OCI-LY7 (cell line): ENCODE results near the gene ANKRD33B. TPM values are rescaled to one million over a fixed set of nuclear protein-coding genes. Genes with fewer than 3 reads are reported as not detected.

Experiments
- BruUV-seq: library from RNA; stranded (reverse); fragments of 400-500 nt; replicated peaks from 2 replicates; lab custom pipeline; 2021; lab: Mats Ljungman, UMichigan
- CTCF ChIA-PET: fragments of 300-600 bp; sonication (Branson Sonifier 250); formaldehyde crosslinking; loops from one replicate; lab custom pipeline; 2022; ENCODE audit warnings: antibody characterized with exemption; ENCODE audit not compliant: unreplicated experiment; lab: Charles Lee
- POLR2A ChIA-PET: fragments of 300-600 bp; sonication (Branson Sonifier 250); formaldehyde crosslinking; loops from one replicate; lab custom pipeline; 2022; ENCODE audit warnings: antibody characterized with exemption; lab: Charles Lee
- DNase-seq: peaks from one replicate; pipeline ENCODE4 v3.0.0-alpha.2; 2015; ENCODE audit warnings: low spot score
- H2AFZ ChIP-seq: fragments of 200-600 bp; sonication (generic), shearing (Covaris generic); 2 replicates; pipeline ENCODE4 v1.6.1; 2014; ENCODE audit warnings: mild to moderate bottlenecking, antibody characterized with exemption, low read length, moderate library complexity
- H3K27ac ChIP-seq: fragments of 200-600 bp; sonication (generic); 2 replicates; pipeline ENCODE4 v1.5.1; 2014; ENCODE audit warnings: mixed run types, low read depth, mild to moderate bottlenecking, moderate library complexity, low read length, inconsistent platforms; ENCODE audit not compliant: poor library complexity, severe bottlenecking
- H3K36me3 ChIP-seq: fragments of 200-600 bp; sonication (generic); 2 replicates; pipeline ENCODE4 v1.6.1; 2014; ENCODE audit warnings: mild to moderate bottlenecking, antibody characterized with exemption, low read length, moderate library complexity, mixed read lengths; ENCODE audit not compliant: insufficient read depth
- H3K4me1 ChIP-seq: fragments of 200-600 bp; sonication (generic); 2 replicates; pipeline ENCODE4 v1.5.1; 2014; ENCODE audit warnings: mild to moderate bottlenecking, low read length; ENCODE audit not compliant: insufficient read depth, poor library complexity, severe bottlenecking
- H3K4me2 ChIP-seq: fragments of 200-600 bp; sonication (generic); 2 replicates; pipeline ENCODE4 v1.6.1; 2014; ENCODE audit warnings: mild to moderate bottlenecking, low read length
- H3K4me3 ChIP-seq: fragments of 200-600 bp; sonication (generic); 2 replicates; pipeline ENCODE4 v1.5.1; 2014; ENCODE audit warnings: mild to moderate bottlenecking, low read depth, low read length; ENCODE audit not compliant: poor library complexity, severe bottlenecking
- H3K79me2 ChIP-seq: fragments of 200-600 bp; sonication (generic); 2 replicates; pipeline ENCODE4 v1.6.1; 2016; ENCODE audit warnings: low read depth, mild to moderate bottlenecking, low read length, moderate library complexity, mixed read lengths; ENCODE audit not compliant: insufficient read depth
- H3K9me2 ChIP-seq: fragments of 200-600 bp; sonication (generic); 2 replicates; pipeline ENCODE4 v1.6.1; 2016; ENCODE audit warnings: mild to moderate bottlenecking, low read length, mixed read lengths; ENCODE audit not compliant: insufficient read depth
- H3K9me3 ChIP-seq: fragments of 200-600 bp; sonication (generic); 2 replicates; pipeline ENCODE4 v1.6.1; 2014; ENCODE audit warnings: mild to moderate bottlenecking, mixed run types, low read length, mixed read lengths
- H4K20me1 ChIP-seq: fragments of 200-600 bp; sonication (generic); 2 replicates; pipeline ENCODE4 v1.6.1; 2014; ENCODE audit warnings: mild to moderate bottlenecking, antibody characterized with exemption, low read length, moderate library complexity, mixed read lengths; ENCODE audit not compliant: insufficient read depth
- CTCF ChIP-seq: fragments of 200-600 bp; sonication (generic); conservative IDR thresholded peaks from 2 replicates; pipeline ENCODE4 v1.5.1; 2014; ENCODE audit warnings: mild to moderate bottlenecking, antibody characterized with exemption, low read length, moderate library complexity, mixed read lengths
- EZH2phosphoT487 ChIP-seq: fragments of 200-600 bp; sonication (generic); IDR thresholded peaks from 2 replicates; pipeline ENCODE4 v1.6.1; 2018; ENCODE audit warnings: low read depth, borderline replicate concordance, mild to moderate bottlenecking, mixed run types, antibody characterized with exemption, low read length, moderate library complexity, mixed read lengths
- intact Hi-C: fragments of 100-400 bp; cut with micrococcal nuclease; formaldehyde crosslinking; loops from one replicate; pipeline ENCODE4 v1.10.0; 2022; ENCODE audit not compliant: unreplicated experiment
- total RNA-seq, 2 experiments: library from RNA; depleted of rRNA in 1 of 2; stranded (reverse); fragments of >200 nt in 1 of 2; shearing (Covaris generic) in 1 of 2; gene quantifications; 2 replicates each; pipeline ENCODE4 v1.2.3, GENCODE V29; 2014 to 2022

The ANKRD33B gene
- total RNA-seq, 2 experiments from 2014 or later: 5.6 to 11.4 TPM

- Histone ChIP-seq H3K79me2 (peaks cover 5% of the 10 kb centered on the region; the same call in 1 of the 2 replicates), H3K27ac (no peak overlapping the region), H3K36me3 (peaks cover 4% of the 10 kb centered on the region; the same call in 1 of the 2 replicates), H3K4me3 (no peak overlapping the region), H2AFZ (no peak overlapping the region), H3K4me1 (peaks cover 34% of the 10 kb centered on the region), H3K4me2 (no peak overlapping the region), H4K20me1 (no peaks in the 10 kb centered on the region), H3K9me2 (no peaks in the 10 kb centered on the region), H3K9me3 (peaks cover 13% of the 10 kb centered on the region; the same call in 1 of the 2 replicates)
- TF ChIP-seq CTCF (no peak), EZH2phosphoT487 (no peak)
- no TSS peak for BruUV-seq
- no peak for DNase-seq
- intact Hi-C loops: no loop called here
- ChIA-PET CTCF (interaction anchor here (0.6 kb wide), 2 partner anchors 14 to 105 kb away, joined by 3 read pairs; no protein-coding TSS in a partner anchor), POLR2A (interaction anchor here (0.6 to 2.3 kb wide), 13 partner anchors 8 to 830 kb away, joined by 3 to 11 read pairs (median 5); partner anchors contain the start of genes ANKRD33B and DAP)
Measured at GRCh38 chr5:10593531-10594181, 29.8 kb downstream of the ANKRD33B start.

- intact Hi-C loops: no loop called here
- Histone ChIP-seq H2AFZ (no peak overlapping the region), H3K4me2 (no peak overlapping the region), H3K9me3 (peaks cover 13% of the 10 kb centered on the region), H3K9me2 (no peaks in the 10 kb centered on the region), H3K27ac (no peak overlapping the region), H3K36me3 (peaks cover 9% of the 10 kb centered on the region), H3K4me1 (peaks cover 45% of the 10 kb centered on the region), H3K79me2 (peaks cover 14% of the 10 kb centered on the region; the same call in 1 of the 2 replicates), H4K20me1 (no peaks in the 10 kb centered on the region), H3K4me3 (no peak overlapping the region)
- TF ChIP-seq EZH2phosphoT487: no peak
- TF ChIP-seq CTCF: peak; percentile 29; the same call in 1 of the 2 replicates
- ChIA-PET POLR2A (interaction anchor here (0.6 to 2.3 kb wide), 3 partner anchors 14 to 127 kb away, joined by 3 to 11 read pairs (median 4); no protein-coding TSS in a partner anchor), CTCF (no interaction called here)
- DNase-seq: no peak
- no TSS peak for BruUV-seq
Measured at GRCh38 chr5:10594591-10595210, 30.8 kb downstream of the ANKRD33B start.
